Activated naive CD8-positive, alpha-beta T cell treated with anti-CD3 and anti-CD28 coated beads for 36 hours (primary cell): ENCODE results near the gene PLCH1. TPM values are rescaled to one million over a fixed set of nuclear protein-coding genes. Genes with fewer than 3 reads are reported as not detected.
A peak's percentile ranks its signal among the peaks of the same experiment; 100 is the strongest.

ENCODE experiments used
- DNase-seq: peaks from one replicate; pipeline ENCODE4 v3.0.0; 2021
- H3K27ac Mint-ChIP-seq: one replicate; pipeline ENCODE4 v1.8.0; 2022; ENCODE audit warnings: mild to moderate bottlenecking, moderate library complexity, mixed read lengths
- H3K27me3 Mint-ChIP-seq: one replicate; pipeline ENCODE4 v1.8.0; 2022; ENCODE audit warnings: mild to moderate bottlenecking, mixed read lengths
- H3K36me3 Mint-ChIP-seq: one replicate; pipeline ENCODE4 v1.8.0; 2021; ENCODE audit warnings: mild to moderate bottlenecking, mixed read lengths
- H3K4me1 Mint-ChIP-seq: one replicate; pipeline ENCODE4 v1.8.0; 2021; ENCODE audit warnings: mixed read lengths
- H3K4me3 Mint-ChIP-seq: one replicate; pipeline ENCODE4 v1.8.0; 2022; ENCODE audit warnings: mild to moderate bottlenecking, moderate library complexity, mixed read lengths
- H3K9me3 Mint-ChIP-seq: one replicate; pipeline ENCODE4 v1.8.0; 2022; ENCODE audit warnings: mixed read lengths
- total RNA-seq, 2 experiments: library from RNA; stranded (reverse); gene quantifications; one replicate each; pipeline ENCODE4 v1.2.3, GENCODE V29; 2021

Gene PLCH1
- total RNA-seq, 2 experiments from 2014 or later, result 1.2 to 1.3 TPM

- Mint-ChIP-seq H3K27me3 (peaks cover 33% of the 10 kb centered on the region), H3K36me3 (no peaks in the 10 kb centered on the region), H3K4me3 (no peak overlapping the region), H3K27ac (no peak overlapping the region), H3K9me3 (no peaks in the 10 kb centered on the region), H3K4me1 (peaks cover 17% of the 10 kb centered on the region)
- DNase-seq, result no peak
Measured at GRCh38 chr3:155748611-155749365, 3.9 kb upstream of the PLCH1 start.

GRCh38 chr3:155747946-155748290 lies 3.0 kb upstream of the PLCH1 start:
- H3K27ac Mint-ChIP-seq, result no peak overlapping the region
- H3K27me3 Mint-ChIP-seq, result peaks cover 41% of the 10 kb centered on the region
- peaks cover 17% of the 10 kb centered on the region for H3K4me1 Mint-ChIP-seq
- H3K36me3 Mint-ChIP-seq, result no peaks in the 10 kb centered on the region
- DNase-seq, result no peak
- no peaks in the 10 kb centered on the region for H3K9me3 Mint-ChIP-seq
- H3K4me3 Mint-ChIP-seq, result no peak overlapping the region

- no peak overlapping the region for H3K27ac Mint-ChIP-seq
- H3K4me1 Mint-ChIP-seq, result peaks cover 17% of the 10 kb centered on the region
- H3K4me3 Mint-ChIP-seq, result no peak overlapping the region
- DNase-seq, result no peak
- H3K9me3 Mint-ChIP-seq, result no peaks in the 10 kb centered on the region
- no peaks in the 10 kb centered on the region for H3K36me3 Mint-ChIP-seq
- peaks cover 46% of the 10 kb centered on the region for H3K27me3 Mint-ChIP-seq
Measured at GRCh38 chr3:155747286-155747945, 2.5 kb upstream of the PLCH1 start.

- H3K27ac Mint-ChIP-seq, result no peak overlapping the region
- H3K36me3 Mint-ChIP-seq, result no peaks in the 10 kb centered on the region
- no peak overlapping the region for H3K4me3 Mint-ChIP-seq
- no peak for DNase-seq
- H3K9me3 Mint-ChIP-seq, result no peaks in the 10 kb centered on the region
- peaks cover 17% of the 10 kb centered on the region for H3K4me1 Mint-ChIP-seq
- peaks cover 49% of the 10 kb centered on the region for H3K27me3 Mint-ChIP-seq
Measured at GRCh38 chr3:155746703-155747102, 1.8 kb upstream of the PLCH1 start.

- H3K4me1 Mint-ChIP-seq, result peaks cover 17% of the 10 kb centered on the region
- no peak for DNase-seq
- H3K4me3 Mint-ChIP-seq, result peak overlapping the region; percentile 52
- H3K27ac Mint-ChIP-seq, result no peak overlapping the region
- H3K9me3 Mint-ChIP-seq, result no peaks in the 10 kb centered on the region
- H3K27me3 Mint-ChIP-seq, result peaks cover 52% of the 10 kb centered on the region
- no peaks in the 10 kb centered on the region for H3K36me3 Mint-ChIP-seq
Measured at GRCh38 chr3:155745795-155746550, 1.1 kb upstream of the PLCH1 start.

GRCh38 chr3:155744010-155744625 lies 753 bp downstream of the PLCH1 start:
- Mint-ChIP-seq H3K4me1 (peaks cover 17% of the 10 kb centered on the region), H3K27me3 (peaks cover 67% of the 10 kb centered on the region), H3K9me3 (no peaks in the 10 kb centered on the region), H3K4me3 (peak overlapping the region; percentile 84), H3K27ac (no peak overlapping the region), H3K36me3 (no peaks in the 10 kb centered on the region)
- peak; percentile 56 for DNase-seq

GRCh38 chr3:155743606-155744005 lies 1.3 kb downstream of the PLCH1 start:
- Mint-ChIP-seq H3K27ac (no peak overlapping the region), H3K4me1 (peaks cover 17% of the 10 kb centered on the region), H3K36me3 (no peaks in the 10 kb centered on the region), H3K4me3 (peak overlapping the region; percentile 84), H3K27me3 (peaks cover 69% of the 10 kb centered on the region), H3K9me3 (no peaks in the 10 kb centered on the region)
- DNase-seq, result no peak

GRCh38 chr3:155742349-155742965 lies 2.4 kb downstream of the PLCH1 start:
- DNase-seq, result no peak
- Mint-ChIP-seq H3K36me3 (no peaks in the 10 kb centered on the region), H3K9me3 (no peaks in the 10 kb centered on the region), H3K4me1 (peaks cover 17% of the 10 kb centered on the region), H3K27ac (no peak overlapping the region), H3K4me3 (no peak overlapping the region), H3K27me3 (peaks cover 76% of the 10 kb centered on the region)

- no peak for DNase-seq
- H3K4me1 Mint-ChIP-seq, result peaks cover 17% of the 10 kb centered on the region
- H3K27ac Mint-ChIP-seq, result no peak overlapping the region
- H3K27me3 Mint-ChIP-seq, result peaks cover 68% of the 10 kb centered on the region
- H3K36me3 Mint-ChIP-seq, result no peaks in the 10 kb centered on the region
- H3K4me3 Mint-ChIP-seq, result no peak overlapping the region
- no peaks in the 10 kb centered on the region for H3K9me3 Mint-ChIP-seq
Measured at GRCh38 chr3:155741603-155742002, 3.3 kb downstream of the PLCH1 start.

- Mint-ChIP-seq H3K27ac (no peak overlapping the region), H3K4me1 (peaks cover 14% of the 10 kb centered on the region), H3K9me3 (no peaks in the 10 kb centered on the region), H3K4me3 (no peak overlapping the region), H3K27me3 (peaks cover 63% of the 10 kb centered on the region), H3K36me3 (no peaks in the 10 kb centered on the region)
- no peak for DNase-seq
Measured at GRCh38 chr3:155741101-155741500, 3.8 kb downstream of the PLCH1 start.

- DNase-seq, result no peak
- H3K27me3 Mint-ChIP-seq, result peaks cover 49% of the 10 kb centered on the region
- H3K9me3 Mint-ChIP-seq, result no peaks in the 10 kb centered on the region
- no peak overlapping the region for H3K4me3 Mint-ChIP-seq
- no peaks in the 10 kb centered on the region for H3K36me3 Mint-ChIP-seq
- no peak overlapping the region for H3K27ac Mint-ChIP-seq
- no peaks in the 10 kb centered on the region for H3K4me1 Mint-ChIP-seq
Measured at GRCh38 chr3:155739154-155739553, 5.7 kb downstream of the PLCH1 start.

GRCh38 chr3:155738580-155739076 lies 6.2 kb downstream of the PLCH1 start:
- Mint-ChIP-seq H3K4me3 (no peak overlapping the region), H3K27ac (no peak overlapping the region), H3K36me3 (no peaks in the 10 kb centered on the region), H3K4me1 (no peaks in the 10 kb centered on the region), H3K27me3 (peaks cover 48% of the 10 kb centered on the region), H3K9me3 (no peaks in the 10 kb centered on the region)
- no peak for DNase-seq

- no peak for DNase-seq
- no peak overlapping the region for H3K27ac Mint-ChIP-seq
- no peak overlapping the region for H3K4me3 Mint-ChIP-seq
- H3K36me3 Mint-ChIP-seq, result no peaks in the 10 kb centered on the region
- H3K4me1 Mint-ChIP-seq, result no peaks in the 10 kb centered on the region
- H3K9me3 Mint-ChIP-seq, result no peaks in the 10 kb centered on the region
- H3K27me3 Mint-ChIP-seq, result peaks cover 47% of the 10 kb centered on the region
Measured at GRCh38 chr3:155737844-155738460, 6.9 kb downstream of the PLCH1 start.

- no peak for DNase-seq
- Mint-ChIP-seq H3K4me1 (no peaks in the 10 kb centered on the region), H3K9me3 (no peaks in the 10 kb centered on the region), H3K27ac (no peak overlapping the region), H3K36me3 (no peaks in the 10 kb centered on the region), H3K27me3 (peaks cover 42% of the 10 kb centered on the region), H3K4me3 (no peak overlapping the region)
Measured at GRCh38 chr3:155736381-155736780, 8.5 kb downstream of the PLCH1 start.
